GM12878 (cell line): ENCODE measurements around the gene EEF2K.

Source experiments
- ASH2L ChIP-seq: fragments of 300-600, 200-600 bp; sonication (generic); IDR thresholded peaks from 2 replicates; pipeline ENCODE4 v1.6.1; 2017; ENCODE audit warnings: low read depth, mild to moderate bottlenecking, borderline replicate concordance
- ATF7 ChIP-seq: fragments of 450-650 bp; IDR thresholded peaks from 2 replicates; pipeline ENCODE4 v1.6.1; 2016; ENCODE audit warnings: low read depth, mild to moderate bottlenecking
- CEBPB ChIP-seq, 2 experiments: fragments of 150-350 bp in 1 of 2; IDR thresholded peaks; 2 replicates each; pipeline ENCODE4 v1.6.1; 2012 to 2014; ENCODE audit warnings: low read depth in 2 of 2, low read length in 2 of 2, borderline replicate concordance in 1 of 2, inconsistent platforms in 1 of 2
- CHD2 ChIP-seq: IDR thresholded peaks from 2 replicates; pipeline ENCODE4 v1.6.1; 2011; ENCODE audit warnings: low read depth, low read length, improper control_type of control experiment, borderline replicate concordance
- CREM ChIP-seq: IDR thresholded peaks from 2 replicates; pipeline ENCODE4 v1.6.1; 2014; ENCODE audit warnings: antibody characterized with exemption, low read depth
- CTCF ChIP-seq, 3 experiments: IDR thresholded peaks in 2 of 3; conservative IDR thresholded peaks in 1 of 3; 2 replicates each; pipeline ENCODE4 v1.5.1; 2011; ENCODE audit warnings: low read depth in 3 of 3, low read length in 3 of 3, mild to moderate bottlenecking in 3 of 3, control low read depth in 2 of 3, moderate library complexity in 2 of 3, inconsistent platforms in 1 of 3, mixed read lengths in 1 of 3; ENCODE audit not compliant: control insufficient read depth in 2 of 3, insufficient read depth in 1 of 3; ENCODE audit errors: extremely low read depth in 1 of 3
- EZH2 ChIP-seq: IDR thresholded peaks from 2 replicates; pipeline ENCODE4 v1.6.1; 2012; ENCODE audit warnings: low read depth, mild to moderate bottlenecking, control low read depth, inconsistent platforms, low read length, borderline replicate concordance; ENCODE audit not compliant: control insufficient read depth
- MEF2A ChIP-seq: IDR thresholded peaks from 2 replicates; pipeline ENCODE4 v1.6.1; 2011; ENCODE audit warnings: low read depth, mild to moderate bottlenecking, low read length, moderate library complexity; ENCODE audit not compliant: insufficient read depth
- POLR2AphosphoS5 ChIP-seq: IDR thresholded peaks from 2 replicates; pipeline ENCODE4 v1.6.1; 2011; ENCODE audit warnings: mild to moderate bottlenecking, low read length, inconsistent platforms
- RCOR1 ChIP-seq: conservative IDR thresholded peaks from 2 replicates; pipeline ENCODE4 v1.6.1; 2012; ENCODE audit warnings: low read depth, low read length, improper control_type of control experiment
- RELB ChIP-seq: fragments of 450-650 bp; IDR thresholded peaks from 2 replicates; pipeline ENCODE4 v1.6.1; 2017; ENCODE audit warnings: low read depth, mild to moderate bottlenecking, moderate library complexity
- SIN3A ChIP-seq: IDR thresholded peaks from 2 replicates; pipeline ENCODE4 v1.6.1; 2012; ENCODE audit warnings: low read depth, low read length, improper control_type of control experiment

- TF ChIP-seq RCOR1 = no peak
- TF ChIP-seq SIN3A = no peak
- TF ChIP-seq EZH2 = no peak
- no peak for TF ChIP-seq MEF2A
- TF ChIP-seq RELB = no peak
- TF ChIP-seq ATF7 = no peak
- no peak for TF ChIP-seq ASH2L
- no peak for TF ChIP-seq CHD2
- TF ChIP-seq CEBPB (IDR thresholded peaks at IDR 0.05; ENCODE audit: borderline replicate concordance in 1 of 2, low read depth in 2 of 2, low read length in 2 of 2) = no peak
- TF ChIP-seq CREM = no peak
- no peak for TF ChIP-seq CTCF (IDR thresholded peaks at IDR 0.05 in 2 of 3, conservative IDR thresholded peaks at IDR 0.05 in 1 of 3; ENCODE audit: control insufficient read depth in 2 of 3, extremely low read depth in 1 of 3, insufficient read depth in 1 of 3, low read depth in 3 of 3, low read length in 3 of 3)
- no peak for TF ChIP-seq POLR2AphosphoS5
Measured at GRCh38 chr16:22225060-22225459, 19.0 kb downstream of the EEF2K start.
